ENCODE data around the gene ARMC10. TPM values are rescaled to one million over a fixed set of nuclear protein-coding genes. Genes with fewer than 3 reads are reported as not detected.
A peak's percentile ranks its signal among the peaks of the same experiment; 100 is the strongest.
"Not testable (repeated sequence)": the region's sequence is repeated elsewhere in the genome, so short reads cannot be mapped to it uniquely, and the experiment has no call there.

The ARMC10 gene
- total RNA-seq, 1 donor from 2014 or later = 27.5 TPM

DNA sequence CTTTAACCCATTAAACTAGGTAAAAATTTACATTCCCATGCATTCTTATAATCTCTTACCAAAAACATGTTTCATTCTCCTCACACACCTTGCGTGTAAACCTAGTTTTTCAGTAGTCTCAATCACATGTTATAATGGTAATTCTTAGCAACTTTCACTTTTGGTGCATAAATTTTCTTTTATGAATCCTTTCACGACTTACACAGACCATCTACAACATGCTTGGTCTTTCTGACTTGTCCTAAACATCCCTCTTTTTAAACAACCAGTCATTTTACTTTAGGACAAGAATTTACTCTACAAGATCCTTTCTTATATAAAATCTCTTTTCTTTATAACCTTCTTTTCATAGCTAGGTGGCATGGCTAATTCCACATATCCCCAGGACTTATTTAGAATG is 26.1 kb upstream of the ARMC10 start:
- H3K4me2 ChIP-seq (ENCODE audit: low read length) = no peak overlapping the region
- no peaks in the 10 kb centered on the region for H3K4me1 ChIP-seq (ENCODE audit: insufficient read depth, low read length)
- Mint-ChIP-seq H3K27me3 (ENCODE audit: low read depth, unreplicated experiment) (no peaks in the 10 kb centered on the region), H3K4me3 (ENCODE audit: unreplicated experiment) (no peak overlapping the region), H3K9me3 (ENCODE audit: unreplicated experiment) (peaks cover 15% of the 10 kb centered on the region), H3K4me1 (ENCODE audit: low read depth, unreplicated experiment) (no peaks in the 10 kb centered on the region), H3K27ac (ENCODE audit: unreplicated experiment) (no peak overlapping the region), H3K36me3 (ENCODE audit: low read depth, unreplicated experiment) (peaks cover 24% of the 10 kb centered on the region)
- H2AFZ ChIP-seq (ENCODE audit: low read depth, low read length) = no peak overlapping the region
- H3K79me2 ChIP-seq (ENCODE audit: insufficient read depth, low read length) = no peaks in the 10 kb centered on the region
- H3K27me3 ChIP-seq (ENCODE audit: insufficient read depth, low read length) = no peaks in the 10 kb centered on the region
- no peak overlapping the region for H3K4me3 ChIP-seq (ENCODE audit: insufficient read depth, low read depth, low read length)
- no peaks in the 10 kb centered on the region for H4K20me1 ChIP-seq (ENCODE audit: insufficient read depth, low read length)
- TF ChIP-seq CTCF (IDR thresholded peaks at IDR 0.05; ENCODE audit: insufficient read depth, low read depth, low read length) (no peak), EZH2 (IDR thresholded peaks at IDR 0.05; ENCODE audit: insufficient read depth, low read length) (no peak)
- no peaks in the 10 kb centered on the region for H3K36me3 ChIP-seq (ENCODE audit: insufficient read depth, low read length)
- no peak overlapping the region for H3K27ac ChIP-seq (ENCODE audit: low read depth, low read length)
- H3K9me3 ChIP-seq (ENCODE audit: insufficient read depth, low read depth, low read length) = peaks cover 4% of the 10 kb centered on the region
- DNase-seq (ENCODE audit: low read depth) (peak; percentile 15), FAIRE-seq (no peak)
- H3K9ac ChIP-seq (ENCODE audit: low read length) = no peak overlapping the region

DNA sequence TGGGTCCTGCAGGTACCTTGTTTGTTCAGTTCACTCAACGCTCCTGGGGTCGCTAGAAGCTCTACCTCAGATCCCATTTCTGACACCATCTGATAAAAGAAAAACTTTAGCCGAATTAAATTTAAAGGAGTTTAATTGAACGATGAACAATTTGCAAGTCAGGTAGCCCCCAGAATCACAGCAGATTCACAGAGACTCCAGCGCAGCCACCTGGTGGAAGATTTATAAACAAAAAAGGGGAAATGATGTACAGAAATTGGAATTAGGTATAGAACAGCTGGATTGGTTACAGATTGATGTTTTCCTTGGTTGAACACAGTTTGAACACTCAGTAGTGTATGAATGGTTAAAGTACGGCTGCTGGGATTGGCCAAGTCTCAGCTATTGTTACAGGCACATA is 23.4 kb upstream of the ARMC10 start:
- H3K9me3 ChIP-seq (ENCODE audit: insufficient read depth, low read depth, low read length) = peaks cover 4% of the 10 kb centered on the region
- H3K27me3 ChIP-seq (ENCODE audit: insufficient read depth, low read length) = no peaks in the 10 kb centered on the region
- Mint-ChIP-seq H3K9me3 (ENCODE audit: unreplicated experiment) (peaks cover 12% of the 10 kb centered on the region), H3K27ac (ENCODE audit: unreplicated experiment) (no peak overlapping the region), H3K4me3 (ENCODE audit: unreplicated experiment) (no peak overlapping the region), H3K4me1 (ENCODE audit: low read depth, unreplicated experiment) (no peaks in the 10 kb centered on the region), H3K36me3 (ENCODE audit: low read depth, unreplicated experiment) (peaks cover 20% of the 10 kb centered on the region), H3K27me3 (ENCODE audit: low read depth, unreplicated experiment) (no peaks in the 10 kb centered on the region)
- no peak overlapping the region for H3K4me3 ChIP-seq (ENCODE audit: insufficient read depth, low read depth, low read length)
- TF ChIP-seq EZH2 (IDR thresholded peaks at IDR 0.05; ENCODE audit: insufficient read depth, low read length) (no peak), CTCF (IDR thresholded peaks at IDR 0.05; ENCODE audit: insufficient read depth, low read depth, low read length) (no peak)
- no peaks in the 10 kb centered on the region for H3K36me3 ChIP-seq (ENCODE audit: insufficient read depth, low read length)
- FAIRE-seq (no peak), DNase-seq (ENCODE audit: low read depth) (no peak)
- H2AFZ ChIP-seq (ENCODE audit: low read depth, low read length) = no peak overlapping the region
- no peaks in the 10 kb centered on the region for H3K79me2 ChIP-seq (ENCODE audit: insufficient read depth, low read length)
- H3K4me2 ChIP-seq (ENCODE audit: low read length) = no peak overlapping the region
- H3K4me1 ChIP-seq (ENCODE audit: insufficient read depth, low read length) = no peaks in the 10 kb centered on the region
- no peak overlapping the region for H3K27ac ChIP-seq (ENCODE audit: low read depth, low read length)
- H4K20me1 ChIP-seq (ENCODE audit: insufficient read depth, low read length) = no peaks in the 10 kb centered on the region
- H3K9ac ChIP-seq (ENCODE audit: low read length) = no peak overlapping the region

- not testable (repeated sequence) for H3K9me3 ChIP-seq (ENCODE audit: insufficient read depth, low read depth, low read length); H3K9me3 Mint-ChIP-seq (ENCODE audit: unreplicated experiment); H3K4me1 ChIP-seq (ENCODE audit: insufficient read depth, low read length); H3K4me3 Mint-ChIP-seq (ENCODE audit: unreplicated experiment); H3K36me3 ChIP-seq (ENCODE audit: insufficient read depth, low read length); H4K20me1 ChIP-seq (ENCODE audit: insufficient read depth, low read length); H3K36me3 Mint-ChIP-seq (ENCODE audit: low read depth, unreplicated experiment); H3K9ac ChIP-seq (ENCODE audit: low read length); H3K4me1 Mint-ChIP-seq (ENCODE audit: low read depth, unreplicated experiment); DNase-seq (ENCODE audit: low read depth); H3K27me3 ChIP-seq (ENCODE audit: insufficient read depth, low read length); H3K27ac Mint-ChIP-seq (ENCODE audit: unreplicated experiment); H3K4me3 ChIP-seq (ENCODE audit: insufficient read depth, low read depth, low read length); H3K27ac ChIP-seq (ENCODE audit: low read depth, low read length); FAIRE-seq; H3K27me3 Mint-ChIP-seq (ENCODE audit: low read depth, unreplicated experiment); H3K79me2 ChIP-seq (ENCODE audit: insufficient read depth, low read length); H3K4me2 ChIP-seq (ENCODE audit: low read length); H2AFZ ChIP-seq (ENCODE audit: low read depth, low read length)
These were observed 18.9 kb upstream of the ARMC10 start for GRCh38 chr7:103056006-103056405.

Measured in astrocyte (in vitro differentiated cells and primary cell).